Activated CD8-positive, alpha-beta T cell treated with anti-CD3 and anti-CD28 coated beads for 36 hours (primary cell): Measurements from ENCODE around the gene PPP1R3C. TPM values are rescaled to one million over a fixed set of nuclear protein-coding genes. Genes with fewer than 3 reads are reported as not detected.

ENCODE experiments used
- ATAC-seq: fragments of 200-7000 bp; cut with Tn5 transposase; one replicate; pipeline ENCODE4 v1.10.0; 2021; ENCODE audit warnings: mild to moderate bottlenecking, moderate library complexity
- CTCF ChIA-PET: fragments of 350-600 bp; sonication (Branson Sonifier 250); formaldehyde crosslinking; loops from one replicate; lab custom pipeline; 2021; ENCODE audit warnings: antibody characterized with exemption; lab: Charles Lee
- POLR2A ChIA-PET: fragments of 350-600 bp; sonication (Branson Sonifier 250); formaldehyde crosslinking; loops from one replicate; lab custom pipeline; 2021; ENCODE audit warnings: antibody characterized with exemption; lab: Charles Lee
- DNase-seq: peaks from one replicate; pipeline ENCODE4 v3.0.0-alpha.2; 2020
- H3K27ac Mint-ChIP-seq: one replicate; pipeline ENCODE4 v1.8.0; 2021; ENCODE audit warnings: mild to moderate bottlenecking, mixed read lengths
- H3K27me3 Mint-ChIP-seq: one replicate; pipeline ENCODE4 v1.8.0; 2021; ENCODE audit warnings: mixed read lengths
- H3K36me3 Mint-ChIP-seq: one replicate; pipeline ENCODE4 v1.8.0; 2021; ENCODE audit warnings: low read depth, mixed read lengths
- H3K4me1 Mint-ChIP-seq: one replicate; pipeline ENCODE4 v1.8.0; 2021; ENCODE audit warnings: low read depth, mixed read lengths
- H3K4me3 Mint-ChIP-seq: one replicate; pipeline ENCODE4 v1.8.0; 2021; ENCODE audit warnings: mild to moderate bottlenecking, moderate library complexity, mixed read lengths
- H3K9me3 Mint-ChIP-seq: one replicate; pipeline ENCODE4 v1.8.0; 2021; ENCODE audit warnings: mixed read lengths
- CTCF ChIP-seq: fragments of 200-600 bp; IDR thresholded peaks from one replicate; pipeline ENCODE4 v1.8.0; 2022; ENCODE audit warnings: antibody characterized with exemption, mild to moderate bottlenecking
- intact Hi-C: fragments of 100-400 bp; cut with micrococcal nuclease; formaldehyde crosslinking; loops from one replicate; pipeline ENCODE4 v1.10.0; 2022
- total RNA-seq, 2 experiments: library from RNA; stranded (reverse); gene quantifications; one replicate each; pipeline ENCODE4 v1.2.3, GENCODE V29; 2021

Gene PPP1R3C
- total RNA-seq, 2 experiments from 2014 or later: 0.94 to 0.99 TPM

DNA sequence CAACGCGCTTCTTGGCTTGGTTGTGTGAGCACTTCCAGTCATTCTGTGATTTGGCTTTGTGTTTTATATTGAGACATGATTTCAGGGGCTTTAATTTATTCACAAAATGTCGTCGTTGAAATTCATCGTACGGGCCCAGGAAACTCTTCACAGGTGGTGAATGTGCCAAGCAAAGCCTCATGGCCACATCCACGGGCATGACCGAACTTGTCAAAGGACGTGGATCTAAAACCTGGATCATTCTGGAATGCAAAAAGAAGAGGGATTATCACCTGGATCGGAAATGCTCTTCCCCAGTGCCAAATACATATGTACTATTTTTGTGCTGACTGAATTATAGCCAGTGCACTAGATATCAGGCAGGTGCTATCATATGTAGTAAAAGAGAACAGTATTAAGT, 2.2 kb downstream of the PPP1R3C start:
- POLR2A ChIA-PET: no interaction called here
- Mint-ChIP-seq H3K4me1 (peaks cover 4% of the 10 kb centered on the region), H3K4me3 (no peak overlapping the region), H3K27ac (no peak overlapping the region), H3K27me3 (peaks cover 47% of the 10 kb centered on the region), H3K9me3 (no peaks in the 10 kb centered on the region), H3K36me3 (no peaks in the 10 kb centered on the region)
- TF ChIP-seq CTCF: no peak
- DNase-seq (no peak), ATAC-seq (no peak)
- intact Hi-C loops: loop anchor here (5.0 kb wide), 1 partner anchor 333 kb away; no protein-coding TSS in a partner anchor
- CTCF ChIA-PET: no interaction called here

DNA sequence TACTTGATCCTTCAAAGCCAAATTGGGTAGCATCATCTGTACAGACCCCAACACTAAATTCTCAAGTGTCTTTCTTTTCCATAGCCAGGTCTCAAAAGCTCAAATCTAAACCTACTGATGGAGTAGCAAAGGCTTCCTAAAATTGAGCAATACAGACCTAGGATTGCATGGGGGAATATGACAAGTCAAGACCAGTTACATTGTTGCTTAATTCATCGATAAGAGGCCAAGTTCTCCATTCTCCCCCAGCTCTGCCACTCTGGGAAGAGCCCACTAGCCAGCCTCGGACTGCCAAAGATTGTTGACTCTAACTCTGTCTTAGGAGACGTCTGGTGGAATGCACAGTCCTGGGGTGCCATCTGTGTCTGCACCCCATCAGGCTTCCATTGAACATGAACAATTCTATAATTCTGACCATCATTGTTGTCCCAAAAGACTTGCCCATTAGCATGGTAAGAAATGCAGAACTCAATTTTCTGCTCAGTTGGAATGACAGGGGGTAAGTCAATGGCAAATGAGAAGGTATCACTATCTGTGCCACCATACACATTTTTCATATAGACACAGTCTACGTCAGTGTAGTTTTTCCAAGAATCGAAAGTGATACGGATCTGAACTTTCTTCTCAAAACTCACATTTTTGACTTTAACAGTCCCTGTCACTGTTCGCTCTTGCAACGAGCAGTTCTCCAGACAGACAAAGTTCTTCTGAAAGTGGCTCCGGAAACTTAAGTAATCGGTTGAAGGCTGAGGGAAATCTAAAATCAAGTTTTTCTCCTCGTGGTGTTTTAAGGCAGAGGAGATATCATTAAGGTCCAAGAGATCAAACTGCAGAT, 2.9 kb downstream of the PPP1R3C start:
- H3K4me3 Mint-ChIP-seq: no peak overlapping the region
- no peaks in the 10 kb centered on the region for H3K36me3 Mint-ChIP-seq
- ChIA-PET POLR2A (no interaction called here), CTCF (no interaction called here)
- TF ChIP-seq CTCF: no peak
- no peaks in the 10 kb centered on the region for H3K9me3 Mint-ChIP-seq
- ATAC-seq (no peak), DNase-seq (no peak)
- H3K27me3 Mint-ChIP-seq: peaks cover 43% of the 10 kb centered on the region
- H3K27ac Mint-ChIP-seq: no peak overlapping the region
- peaks cover 4% of the 10 kb centered on the region for H3K4me1 Mint-ChIP-seq
- intact Hi-C loops: loop anchor here (5.0 kb wide), 1 partner anchor 333 kb away; no protein-coding TSS in a partner anchor

- H3K36me3 Mint-ChIP-seq: no peaks in the 10 kb centered on the region
- intact Hi-C loops: no loop called here
- no peak overlapping the region for H3K27ac Mint-ChIP-seq
- peaks cover 2% of the 10 kb centered on the region for H3K4me1 Mint-ChIP-seq
- TF ChIP-seq CTCF: no peak
- no peak overlapping the region for H3K4me3 Mint-ChIP-seq
- H3K27me3 Mint-ChIP-seq: peaks cover 38% of the 10 kb centered on the region
- ChIA-PET POLR2A (interaction anchor here (0.6 kb wide), 1 partner anchor 55 kb away, joined by 3 read pairs; no protein-coding TSS in a partner anchor), CTCF (interaction anchor here (1.4 kb wide), 1 partner anchor 330 kb away, joined by 4 read pairs; no protein-coding TSS in a partner anchor)
- DNase-seq (no peak), ATAC-seq (no peak)
- no peaks in the 10 kb centered on the region for H3K9me3 Mint-ChIP-seq
Measured at GRCh38 chr10:91628383-91628782, 4.5 kb downstream of the PPP1R3C start.

DNA sequence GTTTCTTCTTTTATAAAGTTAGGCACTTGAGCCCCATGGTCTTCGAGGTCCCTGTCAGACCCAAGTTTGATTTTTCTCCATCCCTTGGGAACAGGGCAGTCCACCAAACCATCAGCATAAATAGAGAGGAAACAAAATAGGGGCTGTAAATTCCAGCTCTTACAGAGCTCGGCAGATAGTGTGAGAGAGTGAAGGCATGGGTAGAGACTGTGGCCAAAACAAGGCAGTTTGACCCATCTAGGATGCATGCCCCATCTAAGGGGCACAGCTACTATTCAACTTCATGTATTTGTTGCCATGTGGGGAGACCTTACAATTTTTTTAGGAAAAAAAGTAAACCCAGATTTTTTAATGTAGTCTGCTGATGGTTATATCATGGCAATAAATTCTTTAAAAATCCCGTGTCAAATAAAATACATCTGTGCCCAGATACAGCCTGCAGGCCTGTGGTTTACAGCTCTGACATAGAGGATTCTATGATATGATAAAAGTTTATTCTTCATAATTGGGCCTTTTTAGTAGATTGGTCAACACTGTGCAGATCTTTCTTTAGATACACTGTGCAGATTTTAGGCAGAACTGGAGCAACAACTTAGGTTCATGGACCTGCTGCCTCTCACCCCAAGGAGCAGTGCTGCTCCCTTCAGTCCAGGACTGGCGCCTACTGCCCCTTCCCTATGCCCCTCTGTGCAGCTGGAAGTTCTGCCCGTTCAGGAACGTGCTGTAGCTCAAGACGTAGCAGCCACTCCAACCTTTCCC, 5.3 kb downstream of the PPP1R3C start:
- CTCF ChIA-PET: interaction anchor here (1.4 to 2.6 kb wide), 2 partner anchors 8 to 329 kb away, joined by 4 to 16 read pairs; no protein-coding TSS in a partner anchor
- no peak for TF ChIP-seq CTCF
- H3K27ac Mint-ChIP-seq: no peak overlapping the region
- POLR2A ChIA-PET: no interaction called here
- intact Hi-C loops: no loop called here
- no peaks in the 10 kb centered on the region for H3K36me3 Mint-ChIP-seq
- no peak for ATAC-seq
- peaks cover 35% of the 10 kb centered on the region for H3K27me3 Mint-ChIP-seq
- DNase-seq: no peak
- peaks cover 2% of the 10 kb centered on the region for H3K9me3 Mint-ChIP-seq
- no peak overlapping the region for H3K4me3 Mint-ChIP-seq
- no peaks in the 10 kb centered on the region for H3K4me1 Mint-ChIP-seq
